Naive thymus-derived CD4-positive, alpha-beta T cell (primary cell): Measurements from ENCODE around the gene TIMM21. TPM values are rescaled to one million over a fixed set of nuclear protein-coding genes. Genes with fewer than 3 reads are reported as not detected.
A peak's percentile ranks its signal among the peaks of the same experiment; 100 is the strongest.

Experiments
- ATAC-seq: fragments of 150-1000 bp; cut with Tn5 transposase; 2 replicates; pipeline ENCODE4 v1.10.0; 2021; ENCODE audit warnings: mild to moderate bottlenecking, moderate library complexity
- CTCF ChIA-PET: fragments of 350-600 bp; sonication (Branson Sonifier 250); formaldehyde crosslinking; loops from one replicate; lab custom pipeline; 2021; ENCODE audit warnings: antibody characterized with exemption; lab: Charles Lee
- POLR2A ChIA-PET: fragments of 350-600 bp; sonication (Branson Sonifier 250); formaldehyde crosslinking; loops from one replicate; lab custom pipeline; 2021; ENCODE audit warnings: antibody characterized with exemption, inconsistent platforms; lab: Charles Lee
- DNase-seq, 9 donors: peaks; one replicate each; pipeline versions ENCODE4 v3.0.0 to v3.0.0-alpha.2; 2020 to 2022; ENCODE audit warnings: mixed read lengths in 1 of 9
- H3K27ac ChIP-seq: one replicate; pipeline ENCODE4 v1.7.0; 2013; ENCODE audit warnings: mild to moderate bottlenecking, low read depth, low read length, moderate library complexity
- H3K27me3 ChIP-seq, 2 donors: one replicate each; pipeline ENCODE4 v1.7.0; 2013; ENCODE audit warnings: low read length in 2 of 2, mild to moderate bottlenecking in 2 of 2, moderate library complexity in 2 of 2; ENCODE audit not compliant: control insufficient read depth in 2 of 2, insufficient read depth in 2 of 2
- H3K36me3 ChIP-seq, 3 experiments: 1 replicate in 2 of 3; 2 replicates in 1 of 3; pipeline ENCODE4 v1.7.0; 2013; ENCODE audit warnings: low read length in 3 of 3, mild to moderate bottlenecking in 3 of 3, moderate library complexity in 1 of 3; ENCODE audit not compliant: insufficient read depth in 3 of 3, control insufficient read depth in 2 of 3
- H3K4me1 ChIP-seq, 2 donors: one replicate each; pipeline ENCODE4 v1.7.0; 2013; ENCODE audit warnings: low read length in 2 of 2, mild to moderate bottlenecking in 2 of 2, moderate library complexity in 1 of 2; ENCODE audit not compliant: control insufficient read depth in 2 of 2, insufficient read depth in 2 of 2
- H3K4me3 ChIP-seq: 2 replicates; pipeline ENCODE4 v1.7.0; 2013; ENCODE audit warnings: mild to moderate bottlenecking, low read length
- H3K9me3 ChIP-seq, 3 experiments: 1 replicate in 2 of 3; 2 replicates in 1 of 3; pipeline ENCODE4 v1.7.0; 2013; ENCODE audit warnings: low read length in 3 of 3; ENCODE audit not compliant: control insufficient read depth in 2 of 3
- H3K27ac Mint-ChIP-seq, 9 donors: one replicate each; pipeline ENCODE4 v1.8.0; 2020 to 2022; ENCODE audit warnings: mixed read lengths in 9 of 9, mild to moderate bottlenecking in 8 of 9, moderate library complexity in 5 of 9, inconsistent platforms in 2 of 9
- H3K27me3 Mint-ChIP-seq, 5 donors: one replicate each; pipeline ENCODE4 v1.8.0; 2021 to 2022; ENCODE audit warnings: mixed read lengths in 5 of 5, mild to moderate bottlenecking in 1 of 5
- H3K36me3 Mint-ChIP-seq, 5 donors: one replicate each; pipeline ENCODE4 v1.8.0; 2020 to 2022; ENCODE audit warnings: mixed read lengths in 5 of 5, mild to moderate bottlenecking in 3 of 5, inconsistent platforms in 1 of 5
- H3K4me1 Mint-ChIP-seq, 7 donors: one replicate each; pipeline ENCODE4 v1.8.0; 2020 to 2022; ENCODE audit warnings: mixed read lengths in 7 of 7, mild to moderate bottlenecking in 3 of 7, inconsistent platforms in 1 of 7
- H3K4me3 Mint-ChIP-seq, 10 donors: one replicate each; pipeline ENCODE4 v1.8.0; 2020 to 2022; ENCODE audit warnings: mild to moderate bottlenecking in 10 of 10, mixed read lengths in 10 of 10, moderate library complexity in 6 of 10, inconsistent platforms in 2 of 10
- H3K9me3 Mint-ChIP-seq, 11 donors: one replicate each; pipeline ENCODE4 v1.8.0; 2020 to 2022; ENCODE audit warnings: mixed read lengths in 11 of 11, mild to moderate bottlenecking in 4 of 11, inconsistent platforms in 1 of 11, moderate library complexity in 1 of 11
- intact Hi-C, 2 donors: fragments of 100-400 bp; cut with micrococcal nuclease; formaldehyde crosslinking; loops; one replicate each; pipeline ENCODE4 v1.15.1; 2023
- polyA plus RNA-seq, 2 donors: library from polyadenylated mRNA; unstranded; fragments of 300-500 nt; fragmentation: Illumina TruSeq; gene quantifications; one replicate each; pipeline ENCODE4 v1.2.3, GENCODE V29; 2021
- total RNA-seq, 6 experiments: library from RNA in 5 of 6; stranded (reverse) in 5 of 6; gene quantifications; 1 replicate in 5 of 6; 2 replicates in 1 of 6; pipeline ENCODE4 v1.2.3 and lab custom pipeline; 2021 to 2026

The TIMM21 gene
- total and polyA plus RNA-seq, 7 experiments from 2014 or later, result 9.7 to 30.2 (median 25.8) TPM

DNA sequence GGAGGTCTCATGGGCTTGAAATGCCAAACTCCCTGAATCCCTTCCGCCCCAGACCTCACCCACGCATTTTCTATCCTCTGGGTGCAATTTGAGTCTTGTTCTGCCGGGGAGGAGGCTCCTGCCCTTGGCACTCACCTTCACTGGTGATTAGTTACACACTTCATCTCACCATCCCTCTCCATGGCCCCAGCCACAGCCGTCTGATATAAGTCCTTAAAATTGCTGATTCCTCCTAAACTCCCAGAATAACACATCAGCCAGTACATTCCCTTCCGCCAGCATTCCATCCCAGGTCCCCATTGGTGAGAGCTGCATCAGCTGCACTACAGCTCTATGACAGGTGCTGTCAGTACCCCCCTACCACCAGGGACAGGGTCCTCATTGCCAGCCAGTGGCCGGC is 3.9 kb downstream of the TIMM21 start:
- H3K4me1 Mint-ChIP-seq, result peaks cover 21 to 58% (median 54%) of the 10 kb centered on the region in 7 donors
- Histone ChIP-seq H3K4me1 (peaks cover 11 to 19% of the 10 kb centered on the region in 2 donors), H3K36me3 (peaks cover 5 to 36% (median 7%) of the 10 kb centered on the region in 3 experiments), H3K4me3 (no peak overlapping the region), H3K27ac (no peak overlapping the region), H3K27me3 (no peaks in the 10 kb centered on the region), H3K9me3 (no peaks in the 10 kb centered on the region)
- H3K4me3 Mint-ChIP-seq, result peak overlapping the region in 1 of 10 donors; percentile 69
- ChIA-PET POLR2A (interaction anchor here (1.2 kb wide), 1 partner anchor 444 kb away, joined by 3 read pairs; no protein-coding TSS in a partner anchor), CTCF (interaction anchor here (1.2 kb wide), 1 partner anchor 14 kb away, joined by 3 read pairs; no protein-coding TSS in a partner anchor)
- peaks cover 0 to 6% (median 0%) of the 10 kb centered on the region in 5 donors for H3K27me3 Mint-ChIP-seq
- intact Hi-C loops, result no loop called here
- DNase-seq (no peak), ATAC-seq (no peak)
- H3K27ac Mint-ChIP-seq, result peak overlapping the region in 2 of 9 donors; percentile 7 to 38
- peaks cover 4 to 34% (median 12%) of the 10 kb centered on the region in 5 donors for H3K36me3 Mint-ChIP-seq
- peaks cover 0 to 7% (median 0%) of the 10 kb centered on the region in 11 donors for H3K9me3 Mint-ChIP-seq

DNA sequence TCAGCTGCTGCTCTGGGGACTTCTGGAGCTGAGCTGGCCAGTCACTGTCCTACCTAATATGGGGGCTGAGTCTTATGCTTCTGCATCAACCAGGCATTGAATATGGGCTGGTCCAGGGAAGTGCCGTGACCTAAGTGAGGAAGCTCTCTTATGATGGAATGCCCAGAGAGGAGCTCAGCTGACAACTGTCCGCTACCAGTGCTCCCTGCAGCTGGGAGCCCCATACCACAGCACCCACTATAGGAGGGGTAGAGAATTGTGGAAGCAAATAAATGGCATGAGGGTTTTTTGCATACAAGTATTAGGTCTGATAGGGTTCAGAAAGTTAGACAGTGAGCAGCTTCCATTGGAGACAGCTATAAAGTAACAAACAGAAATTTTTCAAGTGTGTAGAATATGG is 4.5 kb downstream of the TIMM21 start:
- peaks cover 11 to 19% of the 10 kb centered on the region in 2 donors for H3K4me1 ChIP-seq
- ChIA-PET CTCF (interaction anchor here (1.2 kb wide), 1 partner anchor 13 kb away, joined by 3 read pairs; no protein-coding TSS in a partner anchor), POLR2A (interaction anchor here (1.2 kb wide), 1 partner anchor 444 kb away, joined by 3 read pairs; no protein-coding TSS in a partner anchor)
- H3K36me3 Mint-ChIP-seq, result peaks cover 4 to 37% (median 12%) of the 10 kb centered on the region in 5 donors
- peak overlapping the region in 1 of 9 donors; percentile 26 for H3K27ac Mint-ChIP-seq
- no peak overlapping the region for H3K4me3 ChIP-seq
- no peak overlapping the region for H3K4me3 Mint-ChIP-seq
- peaks cover 0 to 3% (median 0%) of the 10 kb centered on the region in 11 donors for H3K9me3 Mint-ChIP-seq
- peaks cover 7 to 38% (median 9%) of the 10 kb centered on the region in 3 experiments for H3K36me3 ChIP-seq
- intact Hi-C loops, result no loop called here
- H3K27ac ChIP-seq, result no peak overlapping the region
- H3K27me3 Mint-ChIP-seq, result peaks cover 0 to 3% (median 0%) of the 10 kb centered on the region in 5 donors
- H3K9me3 ChIP-seq, result no peaks in the 10 kb centered on the region
- peaks cover 20 to 56% (median 49%) of the 10 kb centered on the region in 7 donors for H3K4me1 Mint-ChIP-seq
- ATAC-seq, result no peak
- DNase-seq, result no peak
- H3K27me3 ChIP-seq, result no peaks in the 10 kb centered on the region

DNA sequence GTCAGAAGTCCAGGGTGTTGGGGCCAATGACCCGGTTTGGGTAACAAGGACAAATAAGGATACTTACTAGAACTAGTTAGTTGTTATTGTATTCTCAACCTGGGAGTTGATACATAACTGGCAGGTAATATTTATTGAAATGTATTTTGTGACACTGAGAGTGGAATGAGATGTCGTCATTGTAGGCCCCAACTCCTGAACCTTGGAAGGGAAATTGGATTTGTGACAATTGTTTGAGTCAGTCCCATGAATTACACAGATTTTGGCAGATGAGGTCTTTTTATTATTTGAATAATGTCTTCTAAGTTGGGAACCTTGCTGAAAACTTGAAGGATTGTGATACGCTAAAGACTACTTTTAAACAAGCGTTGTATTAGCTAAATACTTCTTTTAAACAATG is 5.1 kb downstream of the TIMM21 start:
- Mint-ChIP-seq H3K4me1 (peaks cover 20 to 57% (median 47%) of the 10 kb centered on the region in 7 donors), H3K4me3 (no peak overlapping the region), H3K27ac (peak overlapping the region in 2 of 9 donors; percentile 28 to 42), H3K9me3 (no peaks in the 10 kb centered on the region), H3K36me3 (peaks cover 4 to 41% (median 15%) of the 10 kb centered on the region in 5 donors), H3K27me3 (no peaks in the 10 kb centered on the region)
- Histone ChIP-seq H3K36me3 (peaks cover 7 to 42% (median 11%) of the 10 kb centered on the region in 3 experiments), H3K27me3 (no peaks in the 10 kb centered on the region), H3K9me3 (no peaks in the 10 kb centered on the region), H3K4me3 (no peak overlapping the region), H3K4me1 (peaks cover 11 to 19% of the 10 kb centered on the region in 2 donors), H3K27ac (no peak overlapping the region)
- DNase-seq, result no peak
- intact Hi-C loops, result no loop called here
- POLR2A ChIA-PET, result interaction anchor here (0.6 kb wide), 1 partner anchor 991 kb away, joined by 3 read pairs; no protein-coding TSS in a partner anchor
- CTCF ChIA-PET, result interaction anchor here (0.6 to 1.2 kb wide), 2 partner anchors 13 to 47 kb away, joined by 3 to 4 read pairs; no protein-coding TSS in a partner anchor
- no peak for ATAC-seq

- Mint-ChIP-seq H3K9me3 (no peaks in the 10 kb centered on the region), H3K4me1 (peaks cover 18 to 52% (median 42%) of the 10 kb centered on the region in 7 donors), H3K27me3 (no peaks in the 10 kb centered on the region), H3K27ac (peak overlapping the region in 1 of 9 donors; percentile 11), H3K36me3 (peaks cover 4 to 41% (median 15%) of the 10 kb centered on the region in 5 donors), H3K4me3 (no peak overlapping the region)
- Histone ChIP-seq H3K4me1 (peaks cover 11 to 19% of the 10 kb centered on the region in 2 donors), H3K27me3 (no peaks in the 10 kb centered on the region), H3K36me3 (peaks cover 9 to 43% (median 11%) of the 10 kb centered on the region in 3 experiments), H3K27ac (no peak overlapping the region), H3K4me3 (no peak overlapping the region), H3K9me3 (no peaks in the 10 kb centered on the region)
- no peak for DNase-seq
- intact Hi-C loops, result no loop called here
- CTCF ChIA-PET, result interaction anchor here (0.6 to 1.2 kb wide), 2 partner anchors 32 to 47 kb away, joined by 3 to 4 read pairs; no protein-coding TSS in a partner anchor
- ATAC-seq, result no peak
- POLR2A ChIA-PET, result interaction anchor here (0.6 kb wide), 1 partner anchor 990 kb away, joined by 3 read pairs; no protein-coding TSS in a partner anchor
Observed at GRCh38 chr18:74153793-74154192, 5.5 kb downstream of the TIMM21 start.

DNA sequence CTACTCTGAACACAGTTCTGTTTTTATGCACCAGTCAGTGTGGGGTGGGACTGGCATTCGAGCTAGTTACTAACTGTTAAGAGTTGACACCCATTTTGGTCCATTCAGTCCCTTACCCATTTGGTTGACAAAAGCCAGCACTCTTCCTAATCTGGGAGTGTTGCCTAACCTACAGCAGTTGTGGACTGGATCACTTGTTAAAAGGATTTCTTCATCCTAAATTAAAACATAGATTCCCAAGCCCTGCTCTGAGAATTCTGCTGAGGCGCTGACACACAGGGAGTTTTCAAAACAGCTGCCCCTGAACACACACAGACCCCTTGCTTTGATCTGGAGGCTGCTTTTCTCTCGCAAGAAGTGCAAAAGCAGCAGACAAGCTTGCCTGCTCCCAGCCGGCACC is 6.4 kb downstream of the TIMM21 start:
- peaks cover 9 to 43% (median 33%) of the 10 kb centered on the region in 7 donors for H3K4me1 Mint-ChIP-seq
- no peak for ATAC-seq
- peaks cover 11 to 52% (median 11%) of the 10 kb centered on the region in 3 experiments for H3K36me3 ChIP-seq
- peaks cover 4 to 47% (median 18%) of the 10 kb centered on the region in 5 donors for H3K36me3 Mint-ChIP-seq
- no peaks in the 10 kb centered on the region for H3K27me3 ChIP-seq
- no peak overlapping the region for H3K4me3 ChIP-seq
- no peaks in the 10 kb centered on the region for H3K9me3 Mint-ChIP-seq
- intact Hi-C loops, result no loop called here
- H3K27ac Mint-ChIP-seq, result peak overlapping the region in 1 of 9 donors; percentile 41
- H3K4me3 Mint-ChIP-seq, result no peak overlapping the region
- H3K4me1 ChIP-seq, result peaks cover 2 to 11% of the 10 kb centered on the region in 2 donors
- ChIA-PET CTCF (interaction anchor here (1.2 kb wide), 1 partner anchor 31 kb away, joined by 3 read pairs; no protein-coding TSS in a partner anchor), POLR2A (interaction anchor here (0.6 kb wide), 1 partner anchor 104 kb away, joined by 3 read pairs; no protein-coding TSS in a partner anchor)
- no peak for DNase-seq
- no peak overlapping the region for H3K27ac ChIP-seq
- no peaks in the 10 kb centered on the region for H3K9me3 ChIP-seq
- no peaks in the 10 kb centered on the region for H3K27me3 Mint-ChIP-seq

DNA sequence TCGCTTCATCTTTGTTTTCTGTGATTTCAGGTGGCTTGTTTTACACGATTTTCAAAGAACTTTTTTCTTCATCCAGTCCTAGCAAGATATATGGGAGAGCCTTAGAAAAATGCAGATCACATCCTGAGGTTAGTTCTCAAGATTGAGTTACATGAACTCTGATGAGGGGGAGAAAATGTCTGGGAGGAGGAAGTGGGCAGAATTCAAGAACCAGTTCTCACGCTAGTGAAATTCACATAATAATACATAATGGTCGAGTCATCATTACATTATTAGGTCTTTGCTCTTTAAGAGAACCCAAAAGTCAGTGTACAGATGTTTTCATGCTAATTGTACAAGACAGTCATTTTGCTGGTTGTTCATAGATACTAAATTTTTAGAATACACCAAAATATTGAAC is 7.0 kb downstream of the TIMM21 start:
- H3K27ac Mint-ChIP-seq, result peak overlapping the region in 1 of 9 donors; percentile 15
- H3K36me3 Mint-ChIP-seq, result peaks cover 4 to 48% (median 20%) of the 10 kb centered on the region in 5 donors
- CTCF ChIA-PET, result no interaction called here

More for the DNA sequence above, 7.0 kb downstream of the TIMM21 start:
- Mint-ChIP-seq H3K4me3 (no peak overlapping the region), H3K4me1 (peaks cover 7 to 38% (median 29%) of the 10 kb centered on the region in 7 donors), H3K9me3 (no peaks in the 10 kb centered on the region), H3K27me3 (no peaks in the 10 kb centered on the region)
- intact Hi-C loops, result no loop called here
- POLR2A ChIA-PET, result interaction anchor here (0.6 kb wide), 1 partner anchor 103 kb away, joined by 3 read pairs; no protein-coding TSS in a partner anchor
- H3K27ac ChIP-seq, result no peak overlapping the region
- no peaks in the 10 kb centered on the region for H3K9me3 ChIP-seq
- DNase-seq (no peak), ATAC-seq (no peak)
- H3K27me3 ChIP-seq, result no peaks in the 10 kb centered on the region
- H3K36me3 ChIP-seq, result peaks cover 11 to 52% (median 11%) of the 10 kb centered on the region in 3 experiments
- peaks cover 0 to 6% of the 10 kb centered on the region in 2 donors for H3K4me1 ChIP-seq
- H3K4me3 ChIP-seq, result no peak overlapping the region
